Activated naive CD4-positive, alpha-beta T cell treated with anti-CD3 and anti-CD28 coated beads, Interleukin-2, amount 50 U/mL, for 24 hours (primary cell): Measurements from ENCODE around the gene ATG7.

Source experiments
- H3K27ac Mint-ChIP-seq: one replicate; pipeline ENCODE4 v1.8.0; 2021; ENCODE audit warnings: mild to moderate bottlenecking, mixed read lengths
- H3K27me3 Mint-ChIP-seq: one replicate; pipeline ENCODE4 v1.8.0; 2021; ENCODE audit warnings: mixed read lengths
- H3K36me3 Mint-ChIP-seq: one replicate; pipeline ENCODE4 v1.8.0; 2021; ENCODE audit warnings: mixed read lengths
- H3K4me1 Mint-ChIP-seq: one replicate; pipeline ENCODE4 v1.8.0; 2021; ENCODE audit warnings: mixed read lengths
- H3K4me3 Mint-ChIP-seq: one replicate; pipeline ENCODE4 v1.8.0; 2021; ENCODE audit warnings: mild to moderate bottlenecking, mixed read lengths
- H3K9me3 Mint-ChIP-seq: one replicate; pipeline ENCODE4 v1.8.0; 2021; ENCODE audit warnings: mixed read lengths

ATG7 gene

GRCh38 chr3:11536132-11536935, 264.1 kb downstream of the ATG7 start:
- H3K4me1 Mint-ChIP-seq, result no peaks in the 10 kb centered on the region
- no peak overlapping the region for H3K4me3 Mint-ChIP-seq
- peaks cover 3% of the 10 kb centered on the region for H3K36me3 Mint-ChIP-seq
- no peaks in the 10 kb centered on the region for H3K27me3 Mint-ChIP-seq
- no peaks in the 10 kb centered on the region for H3K9me3 Mint-ChIP-seq
- no peak overlapping the region for H3K27ac Mint-ChIP-seq

DNA sequence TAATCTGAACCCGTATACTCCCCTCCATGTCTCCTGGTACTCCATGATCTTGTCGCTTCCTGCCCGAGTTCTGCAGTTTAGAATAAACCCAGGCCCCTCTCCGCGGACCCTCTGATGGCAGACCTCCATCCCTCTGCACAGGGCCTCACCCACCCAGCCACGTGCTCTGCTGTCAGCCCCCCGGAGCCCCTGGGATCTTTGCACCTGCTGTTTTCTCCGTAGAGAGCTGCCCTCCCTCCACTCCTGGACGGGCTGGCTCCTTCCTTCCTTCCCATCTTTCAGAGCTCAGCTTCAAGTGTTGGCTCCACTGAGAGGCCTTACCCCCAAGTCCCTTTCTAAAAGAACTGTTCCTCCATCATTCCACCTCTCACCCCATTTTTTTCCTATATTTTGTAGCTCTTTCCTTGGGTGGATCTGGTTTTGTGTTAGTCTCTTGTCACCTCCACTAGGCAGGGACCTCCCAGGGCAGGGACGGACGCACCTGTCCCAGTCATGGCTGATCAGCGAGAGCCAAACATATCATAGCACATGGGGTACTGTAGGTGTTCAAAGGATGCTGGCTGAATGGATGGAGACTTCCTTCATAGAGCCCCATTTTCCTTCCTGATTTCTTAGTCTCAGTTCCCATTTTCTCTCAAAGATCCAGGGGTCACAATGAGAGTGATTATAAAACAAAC, 264.9 kb downstream of the ATG7 start:
- Mint-ChIP-seq H3K4me3 (no peak overlapping the region), H3K9me3 (no peaks in the 10 kb centered on the region), H3K36me3 (peaks cover 3% of the 10 kb centered on the region), H3K27me3 (no peaks in the 10 kb centered on the region), H3K4me1 (peaks cover 6% of the 10 kb centered on the region), H3K27ac (no peak overlapping the region)

DNA sequence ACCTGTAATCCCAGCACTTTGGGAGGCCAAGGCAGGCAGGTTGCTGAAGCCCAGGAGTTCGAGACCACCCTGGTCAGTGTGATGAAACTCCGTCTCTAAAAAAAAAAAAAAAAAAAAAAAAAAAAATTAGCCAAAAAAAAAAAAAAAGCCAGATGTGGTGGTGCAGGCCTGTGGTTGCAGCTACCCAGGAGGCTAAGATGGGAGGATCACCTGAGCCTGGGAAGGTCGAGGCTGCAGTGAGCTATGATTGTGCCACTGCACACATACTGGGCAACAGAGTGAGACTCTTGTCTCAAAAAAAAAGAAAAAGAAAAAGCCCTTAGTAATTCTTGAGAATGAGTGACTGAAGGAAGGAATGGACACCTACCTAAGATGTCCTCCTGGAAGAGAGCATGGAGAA, 266.4 kb downstream of the ATG7 start:
- no peaks in the 10 kb centered on the region for H3K9me3 Mint-ChIP-seq
- no peak overlapping the region for H3K27ac Mint-ChIP-seq
- no peaks in the 10 kb centered on the region for H3K27me3 Mint-ChIP-seq

DNA sequence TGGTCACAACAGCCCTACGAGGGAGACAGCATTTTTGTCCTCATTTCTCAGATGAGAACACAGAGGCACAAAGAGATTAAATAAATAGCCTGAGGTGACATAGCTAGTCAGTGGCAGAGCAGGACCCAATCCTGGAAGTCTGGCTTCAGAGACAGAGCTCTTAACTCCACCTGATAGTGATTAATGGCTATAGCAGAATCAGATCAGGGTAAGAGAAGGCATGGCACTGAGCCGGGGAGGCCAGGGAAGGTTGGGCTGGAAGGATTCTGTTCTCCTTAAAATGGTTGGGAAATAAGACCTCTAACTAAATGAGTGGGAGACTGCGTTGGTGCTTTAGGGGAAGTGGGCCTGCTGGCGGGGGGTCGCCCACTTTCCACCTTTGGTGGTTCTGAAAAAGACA, 267.0 kb downstream of the ATG7 start:
- Mint-ChIP-seq H3K4me3 (no peak overlapping the region), H3K4me1 (peaks cover 6% of the 10 kb centered on the region), H3K9me3 (no peaks in the 10 kb centered on the region), H3K36me3 (peaks cover 3% of the 10 kb centered on the region), H3K27me3 (no peaks in the 10 kb centered on the region), H3K27ac (no peak overlapping the region)

More for the DNA sequence above, 266.4 kb downstream of the ATG7 start:
- Mint-ChIP-seq H3K36me3 (peaks cover 3% of the 10 kb centered on the region), H3K4me3 (no peak overlapping the region), H3K4me1 (peaks cover 6% of the 10 kb centered on the region)

DNA sequence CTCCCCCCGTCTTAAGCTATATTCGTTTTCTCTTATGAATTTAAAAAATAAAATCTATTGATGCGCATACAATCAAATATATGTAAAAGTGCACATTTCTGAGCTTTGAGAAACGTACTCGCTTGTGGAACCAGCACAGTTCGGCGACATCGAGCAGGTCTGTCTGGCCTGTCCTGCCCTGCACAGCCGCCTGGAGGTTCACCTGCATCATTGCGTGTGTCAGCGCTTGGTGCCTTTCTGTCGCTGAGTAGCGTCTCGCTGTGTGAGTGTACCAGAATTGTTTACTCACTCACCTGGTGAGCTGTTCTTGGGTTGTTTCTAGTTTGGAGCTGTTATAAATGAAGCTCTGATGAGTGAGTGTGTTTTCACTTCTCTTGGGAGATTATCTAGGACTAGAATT, 267.5 kb downstream of the ATG7 start:
- Mint-ChIP-seq H3K9me3 (no peaks in the 10 kb centered on the region), H3K36me3 (peaks cover 3% of the 10 kb centered on the region), H3K27ac (no peak overlapping the region), H3K4me1 (peaks cover 6% of the 10 kb centered on the region), H3K27me3 (no peaks in the 10 kb centered on the region), H3K4me3 (no peak overlapping the region)

DNA sequence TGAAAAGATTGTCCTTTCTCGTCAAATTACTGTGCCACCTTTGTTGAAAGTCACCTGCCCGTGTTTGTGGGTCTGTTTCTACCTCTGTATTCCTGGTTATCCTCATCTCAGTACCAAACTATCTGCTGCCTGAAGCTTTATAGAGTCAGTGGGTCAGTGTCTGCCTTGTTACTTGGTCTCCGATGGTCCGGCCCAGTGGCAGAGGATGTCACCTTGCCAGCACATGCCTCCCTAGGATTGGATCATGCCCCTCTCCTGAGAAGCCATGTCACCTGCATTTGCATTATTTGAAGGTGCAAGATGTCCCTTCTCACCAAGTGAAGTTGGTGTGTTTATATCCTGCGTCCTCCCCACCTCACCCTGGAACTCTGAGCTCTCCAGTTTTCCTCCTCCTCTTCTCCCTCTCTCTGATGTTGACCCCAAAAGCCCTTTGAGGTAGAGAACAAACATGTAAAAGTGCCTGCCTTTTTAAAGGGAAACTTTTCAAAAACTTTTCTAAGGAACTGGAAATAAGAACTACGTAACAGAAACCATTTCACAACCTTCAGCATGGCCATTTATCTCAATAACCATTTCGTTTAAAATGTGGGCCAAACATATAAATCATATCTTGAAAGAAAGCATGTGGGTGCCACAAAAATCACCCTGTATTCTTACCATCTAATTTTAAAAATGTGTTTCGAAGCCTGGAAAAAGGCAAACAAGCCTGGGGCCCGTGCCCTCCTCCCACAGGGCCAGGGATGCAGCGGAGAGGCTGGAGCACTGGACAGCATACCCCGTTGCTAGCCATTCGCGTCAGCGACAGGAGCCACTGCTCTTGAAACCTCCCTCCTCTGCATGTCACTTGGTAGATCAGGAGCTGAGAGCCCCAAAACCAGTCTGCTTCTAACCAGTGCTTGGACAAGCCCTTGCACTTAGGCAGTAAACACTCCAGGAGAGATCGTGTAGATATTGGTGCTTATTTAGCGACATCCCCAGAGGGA, 269.4 kb downstream of the ATG7 start:
- Mint-ChIP-seq H3K27ac (no peak overlapping the region), H3K27me3 (no peaks in the 10 kb centered on the region), H3K4me3 (no peak overlapping the region), H3K4me1 (peaks cover 6% of the 10 kb centered on the region), H3K9me3 (no peaks in the 10 kb centered on the region), H3K36me3 (peaks cover 3% of the 10 kb centered on the region)

GRCh38 chr3:11542551-11542950, 270.4 kb downstream of the ATG7 start:
- Mint-ChIP-seq H3K4me1 (peaks cover 6% of the 10 kb centered on the region), H3K27ac (no peak overlapping the region), H3K4me3 (no peak overlapping the region), H3K36me3 (peaks cover 10% of the 10 kb centered on the region), H3K27me3 (no peaks in the 10 kb centered on the region), H3K9me3 (no peaks in the 10 kb centered on the region)

GRCh38 chr3:11543141-11543947, 271.1 kb downstream of the ATG7 start:
- H3K36me3 Mint-ChIP-seq, result peaks cover 10% of the 10 kb centered on the region
- no peak overlapping the region for H3K4me3 Mint-ChIP-seq
- no peak overlapping the region for H3K27ac Mint-ChIP-seq
- peaks cover 6% of the 10 kb centered on the region for H3K4me1 Mint-ChIP-seq
- no peaks in the 10 kb centered on the region for H3K9me3 Mint-ChIP-seq
- H3K27me3 Mint-ChIP-seq, result no peaks in the 10 kb centered on the region

GRCh38 chr3:11543948-11544387, 271.8 kb downstream of the ATG7 start:
- no peaks in the 10 kb centered on the region for H3K27me3 Mint-ChIP-seq

DNA sequence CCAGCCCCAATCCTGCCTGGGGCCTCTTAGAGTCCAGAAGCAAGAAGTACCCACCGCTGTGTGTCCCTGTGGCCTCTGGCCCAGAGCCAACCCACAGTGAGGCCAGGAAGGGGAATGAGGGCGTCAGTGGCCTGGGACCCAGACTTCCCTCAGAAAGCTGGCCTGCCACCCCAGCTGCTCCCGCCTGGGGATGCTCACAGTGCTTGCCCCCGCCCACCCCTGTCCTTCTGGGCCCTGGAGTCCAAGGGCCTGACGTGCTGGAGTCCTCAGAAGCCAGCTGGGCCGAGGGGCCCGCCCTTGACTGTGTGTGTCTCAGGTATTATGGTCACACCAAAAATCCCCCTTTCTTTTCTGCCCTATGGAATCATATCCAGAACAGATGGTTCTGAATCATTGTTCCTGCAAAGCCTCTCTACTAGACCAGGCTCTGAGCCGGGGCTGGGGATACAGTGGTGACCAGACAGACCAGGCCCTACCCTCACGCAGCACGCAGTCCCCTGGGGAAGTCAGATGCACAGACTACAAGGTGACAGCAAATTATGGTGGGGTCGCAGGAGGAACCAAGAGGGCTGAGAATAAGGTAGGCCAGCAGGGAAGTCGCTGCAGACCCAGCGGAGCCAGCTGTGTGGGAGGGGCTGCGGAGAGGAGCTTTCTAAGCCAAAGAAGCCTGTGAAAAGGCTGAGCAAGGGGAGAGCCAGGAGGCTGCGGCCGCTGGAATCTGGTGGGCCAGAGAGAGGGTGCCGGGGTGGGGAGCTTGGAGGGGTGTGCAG, 272.4 kb downstream of the ATG7 start:
- H3K36me3 Mint-ChIP-seq, result peaks cover 8% of the 10 kb centered on the region
- H3K27me3 Mint-ChIP-seq, result no peaks in the 10 kb centered on the region

More at GRCh38 chr3:11543948-11544387, 271.8 kb downstream of the ATG7 start:
- Mint-ChIP-seq H3K4me1 (peaks cover 12% of the 10 kb centered on the region), H3K4me3 (no peak overlapping the region), H3K27ac (no peak overlapping the region), H3K36me3 (peaks cover 10% of the 10 kb centered on the region), H3K9me3 (no peaks in the 10 kb centered on the region)

GRCh38 chr3:11545186-11545851, 273.1 kb downstream of the ATG7 start:
- H3K4me3 Mint-ChIP-seq, result no peak overlapping the region
- H3K4me1 Mint-ChIP-seq, result peaks cover 13% of the 10 kb centered on the region

More for the DNA sequence above, 272.4 kb downstream of the ATG7 start:
- H3K4me1 Mint-ChIP-seq, result peaks cover 13% of the 10 kb centered on the region
- H3K4me3 Mint-ChIP-seq, result no peak overlapping the region
- no peak overlapping the region for H3K27ac Mint-ChIP-seq
- no peaks in the 10 kb centered on the region for H3K9me3 Mint-ChIP-seq

GRCh38 chr3:11546657-11547302, 274.6 kb downstream of the ATG7 start:
- H3K36me3 Mint-ChIP-seq, result peaks cover 10% of the 10 kb centered on the region
- no peak overlapping the region for H3K27ac Mint-ChIP-seq
- H3K4me1 Mint-ChIP-seq, result peaks cover 18% of the 10 kb centered on the region
- H3K9me3 Mint-ChIP-seq, result no peaks in the 10 kb centered on the region
- no peaks in the 10 kb centered on the region for H3K27me3 Mint-ChIP-seq
- H3K4me3 Mint-ChIP-seq, result no peak overlapping the region

More at GRCh38 chr3:11545186-11545851, 273.1 kb downstream of the ATG7 start:
- no peaks in the 10 kb centered on the region for H3K27me3 Mint-ChIP-seq
- H3K9me3 Mint-ChIP-seq, result no peaks in the 10 kb centered on the region
- H3K27ac Mint-ChIP-seq, result no peak overlapping the region
- H3K36me3 Mint-ChIP-seq, result peaks cover 7% of the 10 kb centered on the region

DNA sequence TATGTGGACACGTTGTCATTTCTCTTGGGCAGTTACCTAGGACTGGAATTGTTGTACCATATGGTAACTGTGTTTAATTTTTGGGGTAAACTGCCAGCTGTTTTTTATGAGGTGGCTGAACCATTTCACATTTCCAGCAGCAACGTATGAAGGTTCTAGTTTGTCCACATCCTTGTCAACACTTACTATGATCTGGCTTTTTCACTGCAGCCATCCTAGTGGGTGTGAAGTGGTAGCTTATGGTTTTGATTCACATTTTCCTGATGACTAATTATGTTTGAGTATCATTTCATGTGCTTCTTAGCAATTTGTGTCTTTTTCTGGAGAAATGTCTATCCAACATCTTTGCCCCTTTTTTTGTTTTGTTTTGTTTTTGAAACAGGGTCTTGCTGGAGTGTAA, 275.3 kb downstream of the ATG7 start:
- H3K4me3 Mint-ChIP-seq, result no peak overlapping the region
- peaks cover 15% of the 10 kb centered on the region for H3K4me1 Mint-ChIP-seq
- no peak overlapping the region for H3K27ac Mint-ChIP-seq
- H3K27me3 Mint-ChIP-seq, result no peaks in the 10 kb centered on the region
- peaks cover 10% of the 10 kb centered on the region for H3K36me3 Mint-ChIP-seq
- no peaks in the 10 kb centered on the region for H3K9me3 Mint-ChIP-seq
